Thymus (tissue), 11 donors: ENCODE results near the gene ITGA3. TPM values are rescaled to one million over a fixed set of nuclear protein-coding genes. Genes with fewer than 3 reads are reported as not detected.
A peak's percentile ranks its signal among the peaks of the same experiment; 100 is the strongest.

ENCODE experiments used
- DNase-seq, 9 donors: peaks; one replicate each; pipeline ENCODE4 v3.0.0-alpha.2; 2013; ENCODE audit warnings: low spot score in 9 of 9, low read depth in 6 of 9, missing footprints in 1 of 9
- H3K27ac ChIP-seq, 2 donors: one replicate each; pipeline ENCODE4 v1.5.1; 2013; ENCODE audit warnings: control low read depth in 1 of 2, low read depth in 1 of 2, low read length in 1 of 2, mild to moderate bottlenecking in 1 of 2, moderate library complexity in 1 of 2
- H3K27me3 ChIP-seq, 2 donors: one replicate each; pipeline ENCODE4 v1.5.1; 2013; ENCODE audit warnings: low read length in 1 of 2; ENCODE audit not compliant: control insufficient read depth in 2 of 2, insufficient read depth in 1 of 2
- H3K36me3 ChIP-seq, 2 donors: one replicate each; pipeline ENCODE4 v1.5.1; 2013; ENCODE audit warnings: low read length in 1 of 2, mild to moderate bottlenecking in 1 of 2, moderate library complexity in 1 of 2; ENCODE audit not compliant: control insufficient read depth in 2 of 2, insufficient read depth in 2 of 2
- H3K4me1 ChIP-seq, 2 donors: one replicate each; pipeline ENCODE4 v1.5.1; 2013; ENCODE audit warnings: low read length in 2 of 2; ENCODE audit not compliant: control insufficient read depth in 2 of 2, insufficient read depth in 2 of 2
- H3K4me3 ChIP-seq, 2 donors: one replicate each; pipeline ENCODE4 v1.5.1; 2013; ENCODE audit warnings: low read length in 2 of 2, control low read depth in 1 of 2, mild to moderate bottlenecking in 1 of 2
- H3K9me3 ChIP-seq, 2 donors: one replicate each; pipeline ENCODE4 v1.5.1; 2013; ENCODE audit warnings: low read length in 1 of 2, mild to moderate bottlenecking in 1 of 2; ENCODE audit not compliant: control insufficient read depth in 2 of 2, insufficient read depth in 1 of 2
- WGBS: extraction: QIAGEN DNeasy Blood & Tissue Kit; methylation state at CpG from one replicate; pipeline ENCODE4 v1.1.7; 2013; 5-methylcytosine and 5-hydroxymethylcytosine counted together
- polyA plus RNA-seq: library from polyadenylated mRNA; stranded (reverse); fragments of 200-250 nt; gene quantifications from one replicate; pipeline ENCODE4 v1.2.3, GENCODE V29; 2013
- total RNA-seq: library from RNA; stranded (reverse); fragments of 120-200 nt; gene quantifications from one replicate; pipeline ENCODE4 v1.2.4, GENCODE V29; 2013
- donor health status: healthy.

Gene ITGA3
- total and polyA plus RNA-seq, 2 donors = 9.1 to 27.7 TPM

- H3K36me3 ChIP-seq = no peaks in the 10 kb centered on the region
- H3K27me3 ChIP-seq = peaks cover 0 to 32% of the 10 kb centered on the region in 2 donors
- peaks cover 0 to 7% of the 10 kb centered on the region in 2 donors for H3K4me1 ChIP-seq
- peaks cover 0 to 4% of the 10 kb centered on the region in 2 donors for H3K9me3 ChIP-seq
- DNase-seq = no peak
- no peak overlapping the region for H3K4me3 ChIP-seq
- no peak overlapping the region for H3K27ac ChIP-seq
- 93% methylated on average over 11 of the region's 11 CpGs for WGBS
These were observed 24.2 kb downstream of the ITGA3 start for GRCh38 chr17:50080096-50080480.

DNA sequence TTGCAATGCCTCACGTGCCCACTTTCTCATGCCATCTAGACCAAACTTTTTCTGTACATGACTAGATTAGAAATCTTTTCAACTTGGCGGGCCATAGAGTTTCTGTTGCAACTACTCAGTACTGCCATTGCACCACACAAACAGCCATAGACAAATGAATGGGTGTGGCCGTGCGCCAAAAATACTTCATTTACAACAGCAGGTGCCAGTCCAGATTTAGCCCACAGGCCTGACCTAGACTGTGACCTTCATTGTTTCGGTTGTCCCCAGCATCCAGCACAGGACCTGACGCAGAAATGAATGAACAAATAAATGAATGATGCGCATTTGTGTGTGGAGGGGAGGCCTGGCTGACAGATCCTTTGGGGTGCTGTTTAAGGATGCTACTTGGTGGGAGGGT is 24.9 kb downstream of the ITGA3 start:
- Histone ChIP-seq H3K27ac (no peak overlapping the region), H3K36me3 (no peaks in the 10 kb centered on the region), H3K9me3 (peaks cover 0 to 4% of the 10 kb centered on the region in 2 donors), H3K27me3 (peaks cover 0 to 25% of the 10 kb centered on the region in 2 donors), H3K4me1 (peaks cover 0 to 7% of the 10 kb centered on the region in 2 donors), H3K4me3 (no peak overlapping the region)
- WGBS = 95% methylated on average over 7 of the region's 7 CpGs
- no peak for DNase-seq

DNA sequence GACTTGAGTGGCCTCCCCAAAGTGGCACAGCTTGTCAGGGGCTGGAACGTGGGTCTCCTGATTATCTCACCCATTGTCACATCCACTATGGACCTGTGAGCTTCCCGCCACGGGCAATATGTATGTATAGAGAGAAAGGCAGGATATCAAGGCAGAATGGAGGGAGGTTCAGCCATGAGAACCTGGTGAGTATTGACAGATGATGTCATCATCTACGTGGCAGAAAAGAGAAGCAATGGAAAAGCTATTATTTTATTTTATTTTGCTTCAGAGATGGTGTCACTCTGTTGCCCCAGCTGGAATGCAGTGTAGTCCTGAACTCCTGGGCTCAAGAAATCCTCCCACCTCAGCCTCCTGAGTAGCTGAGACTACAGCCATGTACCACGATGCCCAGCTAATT is 25.8 kb downstream of the ITGA3 start:
- Histone ChIP-seq H3K9me3 (peaks cover 0 to under 1% of the 10 kb centered on the region in 2 donors), H3K27ac (no peak overlapping the region), H3K4me1 (peaks cover 0 to 5% of the 10 kb centered on the region in 2 donors), H3K4me3 (no peak overlapping the region), H3K27me3 (peaks cover 0 to 16% of the 10 kb centered on the region in 2 donors), H3K36me3 (no peaks in the 10 kb centered on the region)
- WGBS = 93% methylated on average over 5 of the region's 5 CpGs
- DNase-seq = no peak

DNA sequence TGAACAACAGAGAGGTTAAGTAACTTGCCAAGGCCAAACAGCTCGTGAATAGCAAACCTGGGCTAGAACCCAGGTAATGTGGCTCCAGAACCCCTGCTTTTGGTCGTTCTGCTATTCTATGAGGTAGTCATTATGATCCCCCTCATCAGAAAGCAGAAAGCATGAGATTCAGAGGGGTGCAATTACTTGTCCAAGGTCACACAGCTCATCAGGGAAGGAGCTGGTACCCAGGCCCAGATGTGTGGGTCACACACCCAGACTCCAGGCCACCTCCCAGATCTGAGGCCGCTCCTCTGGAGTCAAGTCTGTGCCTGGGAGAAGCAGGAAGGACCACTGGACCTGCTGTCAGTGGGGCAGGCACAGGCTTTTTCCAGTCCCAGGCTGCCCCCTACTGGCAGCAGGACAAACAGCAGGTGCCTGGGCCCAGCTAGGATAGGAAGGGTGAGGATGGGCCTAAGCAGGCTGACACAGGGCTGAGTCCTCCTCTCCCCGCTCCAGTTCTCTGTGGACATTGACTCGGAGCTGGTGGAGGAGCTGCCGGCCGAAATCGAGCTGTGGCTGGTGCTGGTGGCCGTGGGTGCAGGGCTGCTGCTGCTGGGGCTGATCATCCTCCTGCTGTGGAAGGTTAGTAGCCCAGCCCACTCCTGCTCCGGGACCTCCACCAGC is 31.5 kb downstream of the ITGA3 start:
- H3K27ac ChIP-seq = no peak overlapping the region
- H3K36me3 ChIP-seq = no peaks in the 10 kb centered on the region
- no peaks in the 10 kb centered on the region for H3K4me1 ChIP-seq
- peaks cover 0 to 15% of the 10 kb centered on the region in 2 donors for H3K27me3 ChIP-seq
- 63% methylated on average over 10 of the region's 10 CpGs for WGBS
- no peaks in the 10 kb centered on the region for H3K9me3 ChIP-seq
- peak in 6 of 9 donors; percentile 33 to 82 (median 72) for DNase-seq
- H3K4me3 ChIP-seq = no peak overlapping the region

- Histone ChIP-seq H3K9me3 (no peaks in the 10 kb centered on the region), H3K4me3 (no peak overlapping the region), H3K27me3 (peaks cover 0 to 15% of the 10 kb centered on the region in 2 donors), H3K36me3 (no peaks in the 10 kb centered on the region), H3K27ac (no peak overlapping the region), H3K4me1 (no peaks in the 10 kb centered on the region)
- peak in 1 of 9 donors; percentile 16 for DNase-seq
- WGBS = 94% methylated on average over 19 of the region's 19 CpGs
These were observed 32.0 kb downstream of the ITGA3 start for GRCh38 chr17:50087912-50088405.

DNA sequence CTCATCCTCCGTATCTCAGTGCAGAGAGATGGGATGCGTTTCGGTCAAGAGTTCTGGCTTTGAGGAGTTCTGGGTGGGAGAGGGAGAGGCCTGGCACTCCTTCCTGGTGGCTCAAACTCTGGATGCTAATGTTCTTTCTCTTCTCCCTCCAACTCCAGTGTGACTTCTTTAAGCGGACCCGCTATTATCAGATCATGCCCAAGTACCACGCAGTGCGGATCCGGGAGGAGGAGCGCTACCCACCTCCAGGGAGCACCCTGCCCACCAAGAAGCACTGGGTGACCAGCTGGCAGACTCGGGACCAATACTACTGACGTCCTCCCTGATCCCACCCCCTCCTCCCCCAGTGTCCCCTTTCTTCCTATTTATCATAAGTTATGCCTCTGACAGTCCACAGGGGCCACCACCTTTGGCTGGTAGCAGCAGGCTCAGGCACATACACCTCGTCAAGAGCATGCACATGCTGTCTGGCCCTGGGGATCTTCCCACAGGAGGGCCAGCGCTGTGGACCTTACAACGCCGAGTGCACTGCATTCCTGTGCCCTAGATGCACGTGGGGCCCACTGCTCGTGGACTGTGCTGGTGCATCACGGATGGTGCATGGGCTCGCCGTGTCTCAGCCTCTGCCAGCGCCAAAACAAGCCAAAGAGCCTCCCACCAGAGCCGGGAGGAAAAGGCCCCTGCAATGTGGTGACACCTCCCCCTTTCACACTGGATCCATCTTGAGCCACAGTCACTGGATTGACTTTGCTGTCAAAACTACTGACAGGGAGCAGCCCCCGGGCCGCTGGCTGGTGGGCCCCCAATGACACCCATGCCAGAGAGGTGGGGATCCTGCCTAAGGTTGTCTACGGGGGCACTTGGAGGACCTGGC is 33.3 kb downstream of the ITGA3 start:
- Histone ChIP-seq H3K36me3 (no peaks in the 10 kb centered on the region), H3K9me3 (no peaks in the 10 kb centered on the region), H3K4me1 (no peaks in the 10 kb centered on the region), H3K4me3 (no peak overlapping the region), H3K27me3 (peaks cover 0 to 15% of the 10 kb centered on the region in 2 donors), H3K27ac (no peak overlapping the region)
- no peak for DNase-seq
- WGBS = 93% methylated on average over 25 of the region's 25 CpGs

DNA sequence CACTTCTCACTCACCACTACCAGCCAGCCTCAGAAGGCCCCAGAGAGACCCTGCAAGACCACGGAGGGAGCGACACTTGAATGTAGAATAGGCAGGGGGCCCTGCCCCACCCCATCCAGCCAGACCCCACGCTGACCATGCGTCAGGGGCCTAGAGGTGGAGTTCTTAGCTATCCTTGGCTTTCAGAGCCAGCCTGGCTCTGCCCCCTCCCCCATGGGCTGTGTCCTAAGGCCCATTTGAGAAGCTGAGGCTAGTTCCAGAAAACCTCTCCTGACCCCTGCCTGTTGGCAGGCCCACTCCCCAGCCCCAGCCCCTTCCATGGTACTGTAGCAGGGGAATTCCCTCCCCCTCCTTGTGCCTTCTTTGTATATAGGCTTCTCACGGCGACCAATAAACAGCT is 34.2 kb downstream of the ITGA3 start:
- H3K27me3 ChIP-seq = peaks cover 0 to 15% of the 10 kb centered on the region in 2 donors
- H3K4me1 ChIP-seq = no peaks in the 10 kb centered on the region
- 94% methylated on average over 6 of the region's 6 CpGs for WGBS
- no peak for DNase-seq
- H3K4me3 ChIP-seq = no peak overlapping the region
- H3K9me3 ChIP-seq = no peaks in the 10 kb centered on the region
- no peak overlapping the region for H3K27ac ChIP-seq
- H3K36me3 ChIP-seq = no peaks in the 10 kb centered on the region

- H3K4me3 ChIP-seq = no peak overlapping the region
- H3K27me3 ChIP-seq = peaks cover 0 to 15% of the 10 kb centered on the region in 2 donors
- no peaks in the 10 kb centered on the region for H3K36me3 ChIP-seq
- 86% methylated on average over 15 of the region's 15 CpGs for WGBS
- no peaks in the 10 kb centered on the region for H3K9me3 ChIP-seq
- no peak overlapping the region for H3K27ac ChIP-seq
- H3K4me1 ChIP-seq = peaks cover 8% of the 10 kb centered on the region in 2 donors
- DNase-seq = no peak
These were observed 35.3 kb downstream of the ITGA3 start for GRCh38 chr17:50090971-50091917.
